Pancreas (tissue), 10 donors: ENCODE results near the gene FAM9C. TPM values are rescaled to one million over a fixed set of nuclear protein-coding genes. Genes with fewer than 3 reads are reported as not detected.
"Not testable (repeated sequence)": the region's sequence is repeated elsewhere in the genome, so short reads cannot be mapped to it uniquely, and the experiment has no call there.

ENCODE experiments used
- ATAC-seq, 4 donors: fragments of 200-7000 bp; cut with Tn5 transposase; one replicate each; pipeline versions ENCODE4 v1.8.0 to v1.9.1; 2020; ENCODE audit warnings: mild to moderate bottlenecking in 4 of 4, moderate library complexity in 4 of 4
- DNase-seq, 6 donors: peaks; one replicate each; pipeline ENCODE4 v3.0.0-alpha.2; 2020
- FAIRE-seq: peaks from 2 replicates; lab custom pipeline; 2012; peaks lifted over from hg19 to GRCh38; lab: Jason Lieb, UNC
- H3K27ac ChIP-seq, 4 donors: fragments of 200-600 bp; sonication (generic); 1 replicate in 3 of 4; 2 replicates in 1 of 4; pipeline versions ENCODE4 v1.5.0 to v1.8.0; 2020
- H3K27me3 ChIP-seq, 4 donors: fragments of 200-600 bp; one replicate each; pipeline ENCODE4 v1.8.0; 2021
- H3K36me3 ChIP-seq, 3 donors: fragments of 200-600 bp; sonication (generic) in 1 of 3; one replicate each; pipeline versions ENCODE4 v1.5.0 to v1.8.0; 2020 to 2021
- H3K4me1 ChIP-seq, 3 donors: fragments of 200-600 bp; one replicate each; pipeline ENCODE4 v1.8.0; 2021
- H3K4me3 ChIP-seq, 4 donors: fragments of 200-600 bp; sonication (generic) in 2 of 4; one replicate each; pipeline versions ENCODE4 v1.5.0 to v1.8.0; 2020 to 2021
- H3K9me3 ChIP-seq, 4 donors: fragments of 200-600 bp; one replicate each; pipeline ENCODE4 v1.8.0; 2021
- WGBS, 2 donors: extraction: QIAGEN DNeasy Blood & Tissue Kit; methylation state at CpG; one replicate each; pipeline ENCODE4 v1.1.7; 2013; 5-methylcytosine and 5-hydroxymethylcytosine counted together
- intact Hi-C, 3 donors: fragments of 100-400 bp; cut with DNase I; formaldehyde crosslinking; loops; one replicate each; pipeline versions ENCODE4 v1.11.1 to v1.14.2; 2022
- polyA plus RNA-seq, 2 donors: library from polyadenylated mRNA; stranded (reverse); fragments of 200-250 nt; gene quantifications; one replicate each; pipeline ENCODE4 v1.2.3, GENCODE V29; 2013
- total RNA-seq, 6 donors: library from RNA; stranded (reverse); fragmentation: NEBNext Ultra II Directional in 4 of 6; extraction: Animal tissue kit (Norgen Biotek cat#: 25700) in 4 of 6; gene quantifications; one replicate each; pipeline versions ENCODE4 v1.2.1 to v1.2.4, GENCODE V29; 2021 to 2023
- TF ChIP-seq, protein P1 (sequence below), 4 donors: fragments of 200-600 bp; sonication (generic) in 3 of 4; IDR thresholded peaks; one replicate each; pipeline versions ENCODE4 v1.5.0 to v1.8.0; 2021; ENCODE audit warnings: antibody characterized with exemption in 4 of 4
- donor health status: healthy with polysubstance abuse.
- donor health status: DM: no; HTN: no; CAD: no; lungs with moderate emphysema.
- donor health status: DM: no; HTN: no; CAD: no.
- donor health status: control.
- donor health status: control.
- donor health status: Bipolar disorder and iron deficiency.
- donor health status: DM: yes; HTN: yes; CAD: no.
- donor health status: DM: no; HTN: no; CAD: no.
- donor health status: DM: no; HTN: no; CAD: no.
- donor health status: DM: yes; HTN: yes; CAD: no.

Gene FAM9C
- total and polyA plus RNA-seq, 8 donors = not detected

DNA sequence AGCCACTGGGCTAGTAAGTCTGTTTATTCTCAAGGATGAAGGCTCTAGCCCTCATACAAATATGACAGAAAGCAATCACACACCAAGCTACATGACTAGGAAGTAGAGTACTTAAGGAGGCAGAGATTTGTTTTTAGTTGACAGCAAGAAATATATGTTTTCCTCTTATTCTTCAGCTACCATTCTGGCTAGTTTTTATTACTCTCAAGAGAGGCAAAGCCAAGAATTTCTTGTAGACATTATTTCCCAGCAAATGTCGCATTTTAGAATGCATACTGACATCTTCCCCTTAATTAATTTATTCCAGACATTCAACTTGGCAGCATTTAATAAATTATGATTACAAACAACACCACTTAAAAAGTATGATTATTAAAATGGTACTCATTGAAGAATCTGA lies 23.4 kb upstream of the FAM9C start:
- Histone ChIP-seq H3K4me3 (no peak overlapping the region), H3K36me3 (no peaks in the 10 kb centered on the region), H3K27me3 (no peaks in the 10 kb centered on the region), H3K4me1 (no peaks in the 10 kb centered on the region), H3K27ac (no peak overlapping the region), H3K9me3 (no peaks in the 10 kb centered on the region)
- intact Hi-C loops = no loop called here
- TF ChIP-seq, protein P1, sequence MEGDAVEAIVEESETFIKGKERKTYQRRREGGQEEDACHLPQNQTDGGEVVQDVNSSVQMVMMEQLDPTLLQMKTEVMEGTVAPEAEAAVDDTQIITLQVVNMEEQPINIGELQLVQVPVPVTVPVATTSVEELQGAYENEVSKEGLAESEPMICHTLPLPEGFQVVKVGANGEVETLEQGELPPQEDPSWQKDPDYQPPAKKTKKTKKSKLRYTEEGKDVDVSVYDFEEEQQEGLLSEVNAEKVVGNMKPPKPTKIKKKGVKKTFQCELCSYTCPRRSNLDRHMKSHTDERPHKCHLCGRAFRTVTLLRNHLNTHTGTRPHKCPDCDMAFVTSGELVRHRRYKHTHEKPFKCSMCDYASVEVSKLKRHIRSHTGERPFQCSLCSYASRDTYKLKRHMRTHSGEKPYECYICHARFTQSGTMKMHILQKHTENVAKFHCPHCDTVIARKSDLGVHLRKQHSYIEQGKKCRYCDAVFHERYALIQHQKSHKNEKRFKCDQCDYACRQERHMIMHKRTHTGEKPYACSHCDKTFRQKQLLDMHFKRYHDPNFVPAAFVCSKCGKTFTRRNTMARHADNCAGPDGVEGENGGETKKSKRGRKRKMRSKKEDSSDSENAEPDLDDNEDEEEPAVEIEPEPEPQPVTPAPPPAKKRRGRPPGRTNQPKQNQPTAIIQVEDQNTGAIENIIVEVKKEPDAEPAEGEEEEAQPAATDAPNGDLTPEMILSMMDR (IDR thresholded peaks at IDR 0.05) = no peak
- DNase-seq = no peak
- WGBS, 2 donors = 75 to 87% methylated on average over 1 of the region's 1 CpG
- FAIRE-seq = no peak
- ATAC-seq = no peak

DNA sequence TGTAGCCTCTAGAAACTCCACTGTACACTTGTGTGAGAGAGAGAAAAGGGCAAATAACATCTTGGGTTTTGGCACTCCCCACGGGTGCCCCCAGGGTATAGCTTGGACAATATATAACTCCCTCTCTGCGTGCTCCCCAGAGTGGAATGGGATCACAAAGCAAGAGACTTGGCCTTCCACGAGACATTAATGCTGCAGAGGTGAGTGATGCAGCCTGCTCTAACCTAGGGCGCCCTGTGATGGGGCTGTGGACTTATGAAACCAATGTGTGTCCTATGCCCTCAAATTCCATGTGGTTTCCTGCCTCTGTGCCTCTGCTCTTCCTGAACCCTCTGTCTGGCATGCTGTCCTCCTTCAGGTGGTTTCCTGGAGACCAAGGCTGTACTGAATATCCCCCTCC lies 22.0 kb upstream of the FAM9C start:
- no peak for FAIRE-seq
- no peak for ATAC-seq

DNA sequence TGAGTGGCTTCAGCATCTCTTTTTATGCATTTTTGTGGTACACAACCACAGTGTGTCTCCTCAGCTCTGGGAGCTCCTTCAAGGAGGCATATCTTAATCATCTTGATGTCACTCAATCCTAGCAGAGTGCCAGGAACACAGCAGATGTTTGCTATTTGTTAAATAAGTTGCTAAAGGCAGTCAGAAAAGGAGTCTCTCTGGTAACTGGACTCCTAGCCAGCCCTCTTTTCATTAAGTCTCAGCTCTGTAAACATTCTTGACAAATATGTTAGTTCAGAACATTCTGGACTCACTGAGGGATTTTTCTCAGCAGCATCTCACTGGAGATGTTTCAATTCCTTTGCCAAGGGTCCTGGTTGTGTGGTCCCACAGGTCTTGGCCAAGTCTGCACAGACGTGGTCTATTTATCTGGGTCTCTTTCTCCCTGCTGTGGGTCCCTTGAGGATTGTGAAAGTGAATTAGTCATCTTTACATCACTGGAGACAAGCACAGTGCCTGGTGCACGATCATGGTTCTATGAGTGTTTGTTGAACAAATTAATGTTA lies 20.3 kb upstream of the FAM9C start:
- FAIRE-seq = no peak
- TF ChIP-seq, protein P1 (IDR thresholded peaks at IDR 0.05) = no peak
- Histone ChIP-seq H3K27ac (no peak overlapping the region), H3K4me3 (no peak overlapping the region), H3K36me3 (no peaks in the 10 kb centered on the region), H3K9me3 (no peaks in the 10 kb centered on the region), H3K27me3 (no peaks in the 10 kb centered on the region), H3K4me1 (peaks cover 0 to 10% (median 8%) of the 10 kb centered on the region in 3 donors)
- no peak for DNase-seq
- 59 to 71% methylated on average over 2 of the region's 2 CpGs for WGBS, 2 donors
- intact Hi-C loops = no loop called here
- ATAC-seq = peak in 1 of 4 donors; percentile 28

More for the DNA sequence above, 22.0 kb upstream of the FAM9C start:
- DNase-seq = no peak
- Histone ChIP-seq H3K27me3 (no peaks in the 10 kb centered on the region), H3K36me3 (no peaks in the 10 kb centered on the region), H3K4me1 (no peaks in the 10 kb centered on the region), H3K27ac (no peak overlapping the region), H3K4me3 (no peak overlapping the region), H3K9me3 (no peaks in the 10 kb centered on the region)
- TF ChIP-seq, protein P1 (IDR thresholded peaks at IDR 0.05) = no peak
- intact Hi-C loops = no loop called here
- 72 to 94% methylated on average over 4 of the region's 4 CpGs for WGBS, 2 donors

DNA sequence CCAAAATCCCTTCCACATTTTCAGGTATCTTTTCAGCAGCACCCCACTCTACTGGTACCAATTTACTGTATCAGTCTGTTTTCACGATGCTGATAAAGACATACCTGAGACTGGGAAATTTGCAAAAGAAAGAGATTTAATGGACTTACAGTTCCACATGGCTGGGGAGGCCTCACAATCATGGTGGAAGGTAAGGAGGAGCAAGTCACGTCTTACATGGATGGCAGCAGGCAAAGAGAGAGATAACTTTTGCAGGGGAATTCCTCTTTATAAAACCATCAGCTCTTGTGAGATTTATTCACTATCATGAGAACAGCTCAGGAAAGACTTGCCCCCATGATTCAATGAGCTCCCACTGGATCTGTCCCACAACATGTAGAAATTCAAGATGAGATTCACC lies 18.7 kb upstream of the FAM9C start:
- ATAC-seq, FAIRE-seq: not testable (repeated sequence)

DNA sequence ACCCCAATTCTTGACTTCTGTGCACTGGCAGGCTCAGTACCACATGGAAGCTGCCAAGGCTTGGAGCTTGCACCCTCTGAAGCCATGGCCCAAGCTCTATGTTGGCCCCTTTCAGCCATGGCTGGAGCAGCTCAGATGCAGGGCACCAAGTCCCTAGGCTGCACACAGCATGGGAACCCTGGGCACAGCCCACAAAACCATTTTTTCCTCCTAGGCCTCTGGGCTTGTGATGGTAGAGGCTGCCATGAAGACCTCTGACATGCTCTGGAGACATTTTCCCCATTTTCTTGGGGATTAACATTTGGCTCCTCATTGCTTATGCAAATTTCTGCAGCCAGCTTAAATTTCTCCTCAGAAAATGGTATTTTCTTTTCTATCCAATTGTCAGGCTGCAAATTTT lies 17.9 kb upstream of the FAM9C start:
- FAIRE-seq, intact Hi-C loops, H3K4me3 ChIP-seq, DNase-seq, H3K36me3 ChIP-seq, H3K9me3 ChIP-seq, H3K27ac ChIP-seq, ATAC-seq, H3K27me3 ChIP-seq: not testable (repeated sequence)
- H3K4me1 ChIP-seq = peaks cover 0 to 12% (median 11%) of the 10 kb centered on the region in 3 donors

More for the DNA sequence above, 18.7 kb upstream of the FAM9C start:
- peaks cover 0 to 12% (median 11%) of the 10 kb centered on the region in 3 donors for H3K4me1 ChIP-seq
- H3K9me3 ChIP-seq, H3K27me3 ChIP-seq, H3K27ac ChIP-seq, H3K36me3 ChIP-seq, intact Hi-C loops, H3K4me3 ChIP-seq, DNase-seq: not testable (repeated sequence)
- 78 to 96% methylated on average over 2 of the region's 2 CpGs for WGBS, 2 donors

DNA sequence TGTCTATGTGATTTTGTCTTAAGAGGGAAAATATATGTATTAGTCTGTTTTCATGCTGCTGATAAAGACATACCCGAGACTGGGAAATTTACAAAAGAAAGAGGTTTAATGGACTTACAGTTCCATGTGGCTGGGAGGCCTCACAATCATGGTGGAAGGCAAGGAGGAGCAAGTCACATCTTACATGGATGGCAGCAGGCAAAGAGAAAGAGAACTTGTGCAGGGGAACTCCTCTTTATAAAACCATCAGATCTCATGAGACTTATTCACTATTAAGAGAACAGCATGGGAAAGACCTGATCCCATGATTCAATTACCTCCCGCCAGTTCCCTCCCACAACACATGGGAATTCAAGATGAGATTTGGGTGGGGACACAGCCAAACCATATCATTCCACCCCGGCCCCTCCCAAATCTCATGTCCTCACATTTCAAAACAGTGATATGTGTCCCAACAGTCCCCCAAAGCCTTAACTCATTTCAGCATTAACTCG lies 16.8 kb upstream of the FAM9C start:
- H3K27ac ChIP-seq, H3K27me3 ChIP-seq, H3K9me3 ChIP-seq, intact Hi-C loops, ATAC-seq, FAIRE-seq, H3K4me3 ChIP-seq, H3K36me3 ChIP-seq, DNase-seq: not testable (repeated sequence)
- H3K4me1 ChIP-seq = peaks cover 0 to 12% (median 11%) of the 10 kb centered on the region in 3 donors
- 91 to 96% methylated on average over 4 of the region's 4 CpGs for WGBS, 2 donors
